GM12891 (cell line): ENCODE measurements around the gene ALG10B.
"Not testable (repeated sequence)": the region's sequence is repeated elsewhere in the genome, so short reads cannot be mapped to it uniquely, and the experiment has no call there.

Experiments used
- POLR2A ChIP-seq: IDR thresholded peaks from 2 replicates; pipeline ENCODE4 v1.6.1; 2011; ENCODE audit warnings: low read depth, low read length, control low read depth
- TAF1 ChIP-seq: IDR thresholded peaks from 2 replicates; pipeline ENCODE4 v1.6.1; 2011; ENCODE audit warnings: low read depth, low read length, control low read depth

GRCh38 chr12:38330414-38330813 lies 13.8 kb downstream of the ALG10B start:
- not testable (repeated sequence) for TF ChIP-seq POLR2A, TAF1
